Chondrocyte (in vitro differentiated cells): ENCODE data around the gene ECD. TPM values are rescaled to one million over a fixed set of nuclear protein-coding genes. Genes with fewer than 3 reads are reported as not detected.

Experiments used
- DNase-seq: peaks from one replicate; pipeline ENCODE4 v3.0.0; 2021; ENCODE audit warnings: mixed read lengths, low spot score
- H3K27ac Mint-ChIP-seq: one replicate; pipeline ENCODE4 v1.8.0; 2021; ENCODE audit warnings: mild to moderate bottlenecking, moderate library complexity, mixed read lengths; ENCODE audit not compliant: unreplicated experiment
- H3K27me3 Mint-ChIP-seq: 2 replicates; pipeline ENCODE4 v1.8.0; 2021; ENCODE audit warnings: low read depth, mixed read lengths
- H3K36me3 Mint-ChIP-seq: 2 replicates; pipeline ENCODE4 v1.8.0; 2021; ENCODE audit warnings: low read depth, mixed read lengths
- H3K4me1 Mint-ChIP-seq: 2 replicates; pipeline ENCODE4 v1.8.0; 2021; ENCODE audit warnings: low read depth, mild to moderate bottlenecking, mixed read lengths
- H3K4me3 Mint-ChIP-seq: one replicate; pipeline ENCODE4 v1.8.0; 2021; ENCODE audit warnings: mild to moderate bottlenecking, moderate library complexity, mixed read lengths; ENCODE audit not compliant: unreplicated experiment
- H3K9me3 Mint-ChIP-seq: 2 replicates; pipeline ENCODE4 v1.8.0; 2021; ENCODE audit warnings: low read depth, mixed read lengths
- total RNA-seq: library from RNA; stranded (reverse); gene quantifications from 3 replicates; pipeline ENCODE4 v1.2.1, GENCODE V29; 2021
- TF ChIP-seq, protein P1 (sequence below): fragments of 200-600 bp; sonication (generic); IDR thresholded peaks from 2 replicates; pipeline ENCODE4 v1.5.0; 2021; ENCODE audit warnings: antibody characterized with exemption, mild to moderate bottlenecking, moderate library complexity

The ECD gene
- total RNA-seq, 1 donor from 2014 or later = 26.6 TPM

DNA sequence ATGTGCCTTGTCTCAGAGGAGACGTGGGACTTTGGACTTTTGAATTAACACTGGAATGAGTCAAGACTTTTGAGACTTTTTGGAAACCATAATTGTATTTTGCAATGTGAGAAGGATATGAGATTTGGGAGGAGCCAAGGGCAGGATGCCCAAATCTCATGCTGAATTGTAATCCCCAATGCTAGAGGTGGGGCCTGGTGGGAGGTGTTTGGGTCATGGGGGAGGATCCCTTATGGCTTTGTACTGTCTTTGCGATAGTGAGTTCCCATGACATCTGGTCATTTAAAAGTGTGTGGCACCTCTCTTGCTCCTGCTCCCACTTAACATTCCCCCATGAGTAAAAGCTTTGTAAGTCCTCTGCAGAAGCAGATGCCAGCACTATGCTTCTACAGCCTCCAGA, 40.1 kb upstream of the ECD start:
- peaks cover 6% of the 10 kb centered on the region for H3K9me3 Mint-ChIP-seq
- no peaks in the 10 kb centered on the region for H3K27me3 Mint-ChIP-seq
- peaks cover 11% of the 10 kb centered on the region for H3K4me1 Mint-ChIP-seq
- TF ChIP-seq, protein P1, sequence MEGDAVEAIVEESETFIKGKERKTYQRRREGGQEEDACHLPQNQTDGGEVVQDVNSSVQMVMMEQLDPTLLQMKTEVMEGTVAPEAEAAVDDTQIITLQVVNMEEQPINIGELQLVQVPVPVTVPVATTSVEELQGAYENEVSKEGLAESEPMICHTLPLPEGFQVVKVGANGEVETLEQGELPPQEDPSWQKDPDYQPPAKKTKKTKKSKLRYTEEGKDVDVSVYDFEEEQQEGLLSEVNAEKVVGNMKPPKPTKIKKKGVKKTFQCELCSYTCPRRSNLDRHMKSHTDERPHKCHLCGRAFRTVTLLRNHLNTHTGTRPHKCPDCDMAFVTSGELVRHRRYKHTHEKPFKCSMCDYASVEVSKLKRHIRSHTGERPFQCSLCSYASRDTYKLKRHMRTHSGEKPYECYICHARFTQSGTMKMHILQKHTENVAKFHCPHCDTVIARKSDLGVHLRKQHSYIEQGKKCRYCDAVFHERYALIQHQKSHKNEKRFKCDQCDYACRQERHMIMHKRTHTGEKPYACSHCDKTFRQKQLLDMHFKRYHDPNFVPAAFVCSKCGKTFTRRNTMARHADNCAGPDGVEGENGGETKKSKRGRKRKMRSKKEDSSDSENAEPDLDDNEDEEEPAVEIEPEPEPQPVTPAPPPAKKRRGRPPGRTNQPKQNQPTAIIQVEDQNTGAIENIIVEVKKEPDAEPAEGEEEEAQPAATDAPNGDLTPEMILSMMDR = no peak
- H3K4me3 Mint-ChIP-seq = no peak overlapping the region
- peaks cover 14% of the 10 kb centered on the region for H3K36me3 Mint-ChIP-seq
- DNase-seq = no peak
- H3K27ac Mint-ChIP-seq = no peak overlapping the region

- H3K27ac Mint-ChIP-seq = no peak overlapping the region
- peaks cover 7% of the 10 kb centered on the region for H3K4me1 Mint-ChIP-seq
- DNase-seq = no peak
- peaks cover 6% of the 10 kb centered on the region for H3K9me3 Mint-ChIP-seq
- peaks cover 12% of the 10 kb centered on the region for H3K36me3 Mint-ChIP-seq
- H3K4me3 Mint-ChIP-seq = no peak overlapping the region
- TF ChIP-seq, protein P1 = no peak
- no peaks in the 10 kb centered on the region for H3K27me3 Mint-ChIP-seq
These were observed 38.6 kb upstream of the ECD start for GRCh38 chr10:73206385-73206784.

DNA sequence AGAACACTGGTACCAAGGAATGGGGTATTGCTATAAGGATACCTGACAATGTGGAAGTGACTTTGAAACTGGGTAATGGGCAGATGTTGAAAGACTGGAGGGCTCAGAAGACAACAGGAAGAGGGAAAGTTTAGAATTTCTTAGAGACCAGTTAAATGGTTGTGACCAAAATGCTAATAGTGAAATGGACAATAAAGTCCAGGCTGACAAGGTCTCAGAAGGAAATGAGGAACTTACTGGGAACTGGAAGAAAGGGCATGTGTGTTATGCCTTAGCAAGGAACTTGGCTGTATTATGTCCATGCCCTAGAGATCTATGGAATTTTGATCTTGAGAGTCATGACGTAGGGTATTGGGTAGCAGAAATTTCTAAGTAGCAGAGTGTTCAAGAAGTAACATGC, 38.1 kb upstream of the ECD start:
- H3K36me3 Mint-ChIP-seq = peaks cover 9% of the 10 kb centered on the region
- TF ChIP-seq, protein P1 = no peak
- H3K9me3 Mint-ChIP-seq = peaks cover 6% of the 10 kb centered on the region
- DNase-seq = no peak
- no peak overlapping the region for H3K4me3 Mint-ChIP-seq
- peaks cover 7% of the 10 kb centered on the region for H3K4me1 Mint-ChIP-seq
- no peak overlapping the region for H3K27ac Mint-ChIP-seq
- no peaks in the 10 kb centered on the region for H3K27me3 Mint-ChIP-seq

- peaks cover 6% of the 10 kb centered on the region for H3K4me1 Mint-ChIP-seq
- H3K27me3 Mint-ChIP-seq = no peaks in the 10 kb centered on the region
- H3K9me3 Mint-ChIP-seq = peaks cover 6% of the 10 kb centered on the region
- no peak overlapping the region for H3K27ac Mint-ChIP-seq
- no peak overlapping the region for H3K4me3 Mint-ChIP-seq
- DNase-seq = no peak
- H3K36me3 Mint-ChIP-seq = peaks cover 11% of the 10 kb centered on the region
- TF ChIP-seq, protein P1 = no peak
These were observed 37.3 kb upstream of the ECD start for GRCh38 chr10:73205081-73205480.

GRCh38 chr10:73190188-73190587, 22.4 kb upstream of the ECD start:
- Mint-ChIP-seq H3K27me3 (no peaks in the 10 kb centered on the region), H3K4me1 (no peaks in the 10 kb centered on the region), H3K27ac (no peak overlapping the region), H3K9me3 (no peaks in the 10 kb centered on the region), H3K4me3 (no peak overlapping the region), H3K36me3 (peaks cover 2% of the 10 kb centered on the region)
- no peak for DNase-seq
- TF ChIP-seq, protein P1 = no peak
